Putamen (tissue), 1 donor: ENCODE results near the gene CCT5.
"Not testable (repeated sequence)": the region's sequence is repeated elsewhere in the genome, so short reads cannot be mapped to it uniquely, and the experiment has no call there.

Experiments used
- DNase-seq: peaks from one replicate; pipeline ENCODE4 v3.0.0-alpha.2; 2016; ENCODE audit warnings: low spot score

CCT5 gene

DNA sequence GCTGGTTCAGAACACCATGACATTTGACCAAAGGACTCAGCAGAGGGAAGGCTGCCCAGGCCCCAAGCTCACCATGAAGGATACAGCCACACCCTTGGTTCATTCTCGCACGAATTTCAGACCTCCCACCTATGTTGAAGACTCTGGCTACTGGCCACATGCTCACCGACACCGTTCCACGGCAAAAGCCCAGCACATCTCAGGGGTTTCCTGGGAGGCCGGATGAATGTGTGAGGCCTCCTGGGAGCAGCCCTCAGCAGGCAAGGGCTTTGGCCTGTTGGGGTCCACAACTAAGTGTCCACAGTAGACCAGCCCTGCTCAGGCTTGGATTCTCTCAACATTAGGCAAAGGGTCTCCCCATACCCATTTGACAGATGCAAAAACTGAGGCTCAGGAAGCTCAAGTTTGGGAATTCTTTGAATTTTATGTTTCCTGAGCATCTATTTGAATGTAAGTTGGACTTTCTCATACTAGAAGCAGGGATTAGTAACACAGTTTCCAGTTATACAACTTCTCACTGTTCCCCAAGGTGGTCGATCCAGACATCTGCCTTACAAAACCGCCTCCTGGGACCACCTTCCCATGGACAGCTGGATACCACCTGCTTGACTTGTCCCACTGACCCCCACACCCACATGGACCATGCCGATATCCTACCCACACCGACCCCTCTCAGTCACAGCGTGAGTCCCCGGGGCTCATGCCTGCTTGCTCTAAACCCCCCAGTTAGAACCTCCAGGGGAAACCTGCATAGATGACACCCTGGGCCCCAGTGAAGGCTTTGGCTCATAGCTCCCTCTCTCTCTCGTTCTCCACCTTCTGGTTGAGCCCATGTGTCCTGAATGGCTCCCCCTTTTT, 27.9 kb downstream of the CCT5 start:
- DNase-seq: no peak

DNA sequence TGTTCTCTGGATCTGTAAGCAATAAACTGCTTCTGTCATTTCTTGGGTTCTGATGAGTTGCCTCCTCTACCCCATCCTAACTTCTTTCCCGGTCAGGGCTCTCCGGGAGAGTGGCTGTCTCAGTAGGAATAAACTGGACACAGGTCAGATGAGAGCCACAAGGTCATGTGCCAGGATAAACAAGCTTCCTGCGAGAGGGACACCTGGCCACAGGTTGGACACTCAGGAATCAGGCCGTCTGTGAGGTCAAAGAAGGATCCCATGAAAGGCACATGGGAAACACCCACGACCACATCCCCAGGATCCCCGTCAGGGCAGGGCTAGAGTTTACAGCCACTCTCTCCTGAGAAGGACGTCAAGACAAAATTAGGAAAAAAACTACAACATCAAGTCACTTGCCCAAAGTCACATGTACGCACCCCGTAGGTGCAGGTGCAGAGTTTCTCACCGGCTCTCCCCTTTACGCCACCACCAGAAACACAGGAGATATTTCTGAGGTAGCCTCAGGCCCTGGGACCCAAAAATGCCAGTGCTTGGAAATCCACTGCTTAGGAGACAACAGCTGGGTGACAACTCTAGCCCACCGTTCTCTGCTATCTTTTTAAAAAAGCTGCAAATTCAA, 28.7 kb downstream of the CCT5 start:
- no peak for DNase-seq

- no peak for DNase-seq
Observed at GRCh38 chr5:10279328-10279727, 29.2 kb downstream of the CCT5 start.

DNA sequence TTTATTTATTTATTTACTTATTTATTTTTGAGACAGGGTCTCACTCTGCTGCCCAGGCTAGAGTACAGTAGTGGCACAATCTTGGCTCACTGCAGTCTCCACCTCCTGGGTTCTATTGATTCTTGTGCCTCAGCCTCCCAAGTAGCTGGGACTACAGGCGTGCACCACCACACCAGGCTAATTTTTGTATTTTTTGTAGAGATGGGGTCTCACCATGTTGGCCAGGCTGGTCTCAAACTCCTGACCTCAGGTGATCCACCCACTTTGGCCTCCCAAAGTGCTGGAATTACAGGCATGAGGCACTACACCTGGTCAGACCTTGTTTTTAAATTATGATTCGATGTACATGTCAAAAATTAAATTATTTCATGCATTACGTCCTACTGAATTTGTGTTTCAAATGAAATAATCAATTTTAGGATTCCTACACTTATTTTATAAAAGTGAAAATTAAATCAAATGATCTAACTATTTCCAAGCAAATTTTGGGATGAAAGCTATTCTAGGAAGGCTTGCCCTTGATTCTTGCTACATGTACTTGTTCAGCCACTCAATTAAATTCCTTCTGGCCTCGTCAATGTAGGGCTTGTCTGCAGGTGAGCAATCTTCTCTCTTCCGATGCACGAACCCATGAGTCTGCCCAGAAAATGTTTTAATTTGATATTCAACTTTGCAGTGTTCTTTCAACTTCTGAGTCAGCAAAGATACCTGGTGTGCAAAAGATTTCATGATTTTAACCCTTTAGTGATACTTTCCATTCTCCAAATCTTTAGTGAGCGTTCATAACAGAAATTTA, 30.0 kb downstream of the CCT5 start:
- no peak for DNase-seq

GRCh38 chr5:10283927-10284635, 34.0 kb downstream of the CCT5 start:
- DNase-seq: peak; percentile 77

- not testable (repeated sequence) for DNase-seq
Observed at GRCh38 chr5:10285362-10285761, 35.3 kb downstream of the CCT5 start.

GRCh38 chr5:10286162-10286861, 36.2 kb downstream of the CCT5 start:
- DNase-seq: no peak

DNA sequence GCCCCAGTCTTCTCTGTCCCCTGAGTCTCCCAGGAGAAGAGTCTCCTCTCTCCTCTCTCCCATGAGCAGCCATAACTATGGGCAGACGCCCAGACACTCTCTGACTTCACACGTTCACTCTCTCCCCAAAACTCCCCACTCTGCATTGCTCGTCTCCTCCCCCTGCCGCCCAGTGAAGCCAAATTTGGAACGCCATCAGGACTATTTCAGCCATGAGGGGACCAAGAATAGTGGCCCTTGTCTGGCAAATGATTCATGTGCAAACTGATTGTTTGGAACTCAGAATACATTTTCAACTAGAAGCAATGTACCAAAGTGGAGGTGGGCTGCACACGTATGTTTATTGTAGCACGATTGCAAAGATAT, 36.8 kb downstream of the CCT5 start:
- DNase-seq: no peak

DNA sequence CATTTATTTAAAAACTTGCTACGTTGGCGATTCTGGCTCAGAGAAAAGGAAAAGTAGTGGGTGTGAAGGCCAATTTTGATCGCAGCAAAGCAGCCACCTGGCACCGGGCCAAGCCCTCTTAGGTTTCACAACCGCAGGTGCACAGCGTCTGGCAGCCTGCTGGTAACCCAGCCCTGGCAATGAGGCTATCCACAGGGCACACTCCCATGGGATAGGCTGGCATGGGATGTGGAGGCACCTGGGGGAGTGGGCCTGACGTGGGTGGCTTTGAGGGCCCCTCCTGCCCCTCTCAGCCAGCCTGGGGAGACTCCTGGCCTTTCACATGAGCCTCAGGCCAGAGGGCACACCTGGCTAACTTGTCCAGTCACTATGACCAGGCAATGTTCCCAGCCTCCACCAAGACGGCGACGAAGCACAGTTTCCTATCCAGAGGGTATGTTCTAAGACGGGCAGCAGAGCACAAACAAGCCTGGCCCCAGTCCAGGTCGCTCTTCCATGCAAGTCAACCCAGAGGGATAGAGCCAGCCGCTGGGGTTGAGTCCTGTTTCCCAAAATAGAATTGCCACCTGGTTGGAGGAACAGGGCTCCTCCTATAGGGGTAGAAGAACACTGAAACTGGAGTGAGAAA, 38.6 kb downstream of the CCT5 start:
- no peak for DNase-seq

- DNase-seq: no peak
Observed at GRCh38 chr5:10289353-10289752, 39.3 kb downstream of the CCT5 start.

GRCh38 chr5:10289991-10290390, 39.9 kb downstream of the CCT5 start:
- DNase-seq: no peak

- DNase-seq: no peak
Observed at GRCh38 chr5:10290438-10290837, 40.4 kb downstream of the CCT5 start.

GRCh38 chr5:10291692-10292339, 41.7 kb downstream of the CCT5 start:
- no peak for DNase-seq

- no peak for DNase-seq
Observed at GRCh38 chr5:10293907-10294662, 44.0 kb downstream of the CCT5 start.

DNA sequence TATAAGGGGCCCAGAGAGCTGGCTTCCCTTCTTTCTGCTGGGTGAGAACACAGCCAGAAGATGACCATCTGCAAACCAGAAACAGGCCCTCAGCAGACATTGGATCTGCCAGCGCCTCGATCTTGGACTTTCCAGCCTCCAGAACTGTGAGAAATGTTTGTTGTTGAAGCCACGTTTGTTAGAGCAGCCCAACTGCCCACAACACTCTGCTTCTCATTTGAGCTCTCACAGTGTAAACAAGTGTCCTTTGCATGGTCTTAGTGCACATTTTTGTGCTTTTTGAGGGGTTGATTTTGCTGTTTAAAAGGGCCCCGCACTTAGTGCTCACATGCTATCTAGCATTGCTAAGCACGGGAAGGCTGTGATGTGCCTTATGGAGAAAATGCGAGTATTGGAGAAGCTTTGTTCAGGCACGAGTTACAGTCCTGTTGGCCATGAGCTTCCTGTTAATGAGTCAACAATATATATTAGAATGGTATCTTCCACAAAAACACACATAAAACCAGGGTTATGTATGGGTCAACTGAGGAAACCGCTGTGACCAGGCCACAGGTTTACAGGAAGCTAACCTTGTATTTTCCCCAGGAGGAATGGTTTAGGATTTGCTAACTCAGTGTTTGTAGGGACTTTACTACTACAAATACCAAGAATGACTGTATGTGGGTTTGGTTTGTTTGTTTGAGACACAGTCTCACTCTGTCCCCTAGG, 45.7 kb downstream of the CCT5 start:
- no peak for DNase-seq

GRCh38 chr5:10297646-10298204, 47.6 kb downstream of the CCT5 start:
- no peak for DNase-seq

- no peak for DNase-seq
Observed at GRCh38 chr5:10300246-10300645, 50.2 kb downstream of the CCT5 start.

- DNase-seq: no peak
Observed at GRCh38 chr5:10301266-10301665, 51.2 kb downstream of the CCT5 start.
